Hematopoietic multipotent progenitor cell (in vitro differentiated cells): ENCODE data around the gene GRK2. TPM values are rescaled to one million over a fixed set of nuclear protein-coding genes. Genes with fewer than 3 reads are reported as not detected.
A peak's percentile ranks its signal among the peaks of the same experiment; 100 is the strongest.

ENCODE experiments used
- DNase-seq, 3 donors: peaks; one replicate each; pipeline ENCODE4 v3.0.0-alpha.2; 2011 to 2015; ENCODE audit warnings: low read depth in 2 of 3, low spot score in 2 of 3
- total RNA-seq: library from RNA; depleted of rRNA; stranded (reverse); fragments of >200 nt; gene quantifications from one replicate; pipeline ENCODE4 v1.2.3, GENCODE V29; 2012

The GRK2 gene
- total RNA-seq, 1 donor: 543 TPM

DNA sequence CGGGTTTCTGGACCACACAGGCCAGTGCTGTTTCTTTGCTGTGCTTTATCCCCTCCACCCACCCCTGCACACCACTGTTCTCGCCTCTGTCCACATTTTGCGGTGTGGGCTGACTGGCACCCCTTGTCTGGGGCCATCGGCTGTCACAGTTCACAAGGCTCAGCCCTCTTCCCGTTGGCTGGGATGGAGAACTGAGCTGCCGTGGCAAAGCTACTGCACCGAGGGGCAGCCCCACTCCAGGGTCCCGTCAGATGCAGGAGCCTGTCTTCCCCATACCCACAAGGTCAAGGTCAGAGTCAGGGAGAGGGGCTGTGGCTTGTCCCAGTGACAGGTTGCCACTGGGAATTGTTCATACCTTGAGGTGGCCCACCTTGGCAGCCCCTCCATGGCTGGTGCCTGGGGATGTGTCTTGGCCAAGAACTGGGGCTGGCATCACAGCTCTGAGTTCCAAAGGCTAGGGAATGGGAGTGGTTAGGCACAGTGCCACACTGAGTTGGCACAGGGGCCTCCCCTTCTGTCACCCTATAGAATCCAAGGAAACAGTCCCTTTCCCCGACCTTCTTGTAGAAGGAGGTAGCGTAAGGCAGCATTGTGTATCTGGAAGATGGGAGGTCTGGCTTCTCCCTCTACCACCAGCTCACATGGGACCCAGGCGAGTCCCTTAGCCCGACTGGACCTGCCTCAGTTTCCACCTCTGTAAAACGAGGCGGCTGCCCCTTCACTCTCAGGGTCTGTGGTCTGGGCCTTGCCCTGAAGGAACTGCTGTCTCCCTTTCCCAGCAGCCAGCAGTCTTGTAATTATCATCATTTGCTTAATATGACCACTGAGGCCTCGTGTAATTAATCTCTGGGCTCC lies 3.4 kb downstream of the GRK2 start:
- DNase-seq: no peak

DNA sequence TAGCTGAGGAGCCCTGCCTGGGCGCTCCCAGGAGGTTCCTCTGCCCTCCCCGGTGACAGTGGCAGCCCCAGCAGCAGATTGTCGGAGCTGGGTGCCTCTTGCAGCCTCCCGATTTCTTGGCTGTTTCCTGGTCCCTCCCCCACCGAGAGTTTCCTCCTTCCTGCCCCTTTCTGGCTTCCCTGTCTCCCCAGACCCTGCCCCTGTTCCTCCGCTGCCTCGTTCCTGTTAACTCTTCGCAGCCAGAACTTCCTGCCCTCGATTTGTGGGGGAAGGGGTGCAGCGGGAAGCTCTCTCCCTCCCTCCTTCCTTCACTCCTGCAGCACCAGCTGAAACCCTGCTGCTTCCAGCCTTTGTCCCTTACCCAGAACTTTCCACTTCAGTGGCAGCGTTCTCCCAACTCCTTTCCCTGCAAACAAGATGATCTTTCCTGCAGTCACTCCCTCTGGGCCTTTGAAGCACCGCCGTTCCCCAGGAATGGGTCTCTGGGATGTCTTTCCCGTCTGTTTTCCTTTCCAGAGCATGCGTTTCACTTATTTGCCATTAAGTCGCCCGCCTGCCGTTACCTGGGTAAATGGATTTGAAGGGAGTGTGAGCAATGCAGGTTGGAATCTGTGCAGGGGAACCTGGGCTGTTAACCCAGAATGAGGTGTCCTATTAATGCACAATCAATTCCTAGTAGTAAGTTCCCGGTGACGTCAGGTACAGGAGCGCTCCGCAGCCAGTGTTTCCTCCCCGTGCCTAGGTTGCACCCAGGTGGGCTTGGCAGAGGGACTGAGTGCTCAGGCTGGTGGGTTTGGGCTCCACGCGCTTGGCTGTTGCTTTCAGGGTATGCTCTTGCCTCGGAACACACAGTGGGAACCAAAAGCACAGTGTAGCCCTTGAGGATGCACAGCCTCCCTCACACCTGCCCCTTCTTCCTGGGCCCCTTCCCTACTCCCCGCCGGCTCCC lies 4.3 kb downstream of the GRK2 start:
- DNase-seq: no peak

DNA sequence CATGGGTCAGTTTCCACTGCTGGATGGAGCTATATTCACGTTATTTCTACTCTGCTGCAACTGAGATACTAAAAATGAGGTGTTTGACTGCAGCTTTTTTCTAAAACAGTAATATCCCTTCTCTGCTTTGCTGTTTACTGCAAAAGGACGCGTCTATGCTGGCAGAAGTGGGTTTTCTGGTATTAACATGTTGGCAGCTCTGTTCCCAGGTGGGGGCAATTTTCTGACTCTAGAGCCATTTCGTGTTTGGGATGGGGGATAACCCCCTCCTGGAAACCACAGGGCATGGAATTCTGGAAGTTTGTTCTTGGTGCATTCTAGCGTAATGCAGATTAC lies 4.9 kb downstream of the GRK2 start:
- DNase-seq: no peak

DNA sequence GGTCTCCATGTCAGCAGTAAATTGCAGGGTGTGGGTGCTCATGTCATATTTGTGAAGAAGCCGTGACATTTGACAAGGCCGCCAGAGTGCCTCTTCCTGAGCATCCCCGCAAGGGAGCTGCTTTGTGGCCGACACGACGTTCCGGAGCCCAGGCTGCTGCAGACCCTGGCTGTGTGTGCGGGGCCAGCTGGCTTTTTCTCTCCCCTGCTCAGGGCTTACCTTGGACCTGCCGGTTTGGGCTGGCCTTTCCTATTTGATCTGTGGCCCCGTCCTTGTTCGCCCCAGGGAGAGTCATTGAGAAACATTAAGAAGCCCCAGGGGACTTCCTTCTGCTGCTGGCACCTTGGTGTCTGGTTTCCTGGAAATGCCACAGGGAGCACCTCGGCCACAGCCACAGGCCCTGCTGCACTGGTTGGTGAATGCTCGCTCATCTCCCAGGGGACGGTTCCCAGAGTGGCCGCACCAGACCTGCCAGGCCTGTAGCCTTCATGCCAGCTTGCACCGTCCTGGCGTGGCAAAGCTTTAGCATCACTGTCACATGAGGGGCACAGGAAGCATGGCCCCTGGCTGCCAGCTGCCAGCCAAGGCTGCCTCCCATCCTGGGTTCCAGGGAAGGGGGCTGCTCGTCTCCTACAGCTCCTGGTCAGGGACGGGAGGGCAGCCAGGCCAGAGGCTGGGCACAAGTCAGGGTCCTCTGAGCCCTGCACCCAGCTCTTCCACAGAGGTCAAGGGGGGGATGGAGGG lies 5.4 kb downstream of the GRK2 start:
- DNase-seq: peak in 1 of 3 donors; percentile 60

DNA sequence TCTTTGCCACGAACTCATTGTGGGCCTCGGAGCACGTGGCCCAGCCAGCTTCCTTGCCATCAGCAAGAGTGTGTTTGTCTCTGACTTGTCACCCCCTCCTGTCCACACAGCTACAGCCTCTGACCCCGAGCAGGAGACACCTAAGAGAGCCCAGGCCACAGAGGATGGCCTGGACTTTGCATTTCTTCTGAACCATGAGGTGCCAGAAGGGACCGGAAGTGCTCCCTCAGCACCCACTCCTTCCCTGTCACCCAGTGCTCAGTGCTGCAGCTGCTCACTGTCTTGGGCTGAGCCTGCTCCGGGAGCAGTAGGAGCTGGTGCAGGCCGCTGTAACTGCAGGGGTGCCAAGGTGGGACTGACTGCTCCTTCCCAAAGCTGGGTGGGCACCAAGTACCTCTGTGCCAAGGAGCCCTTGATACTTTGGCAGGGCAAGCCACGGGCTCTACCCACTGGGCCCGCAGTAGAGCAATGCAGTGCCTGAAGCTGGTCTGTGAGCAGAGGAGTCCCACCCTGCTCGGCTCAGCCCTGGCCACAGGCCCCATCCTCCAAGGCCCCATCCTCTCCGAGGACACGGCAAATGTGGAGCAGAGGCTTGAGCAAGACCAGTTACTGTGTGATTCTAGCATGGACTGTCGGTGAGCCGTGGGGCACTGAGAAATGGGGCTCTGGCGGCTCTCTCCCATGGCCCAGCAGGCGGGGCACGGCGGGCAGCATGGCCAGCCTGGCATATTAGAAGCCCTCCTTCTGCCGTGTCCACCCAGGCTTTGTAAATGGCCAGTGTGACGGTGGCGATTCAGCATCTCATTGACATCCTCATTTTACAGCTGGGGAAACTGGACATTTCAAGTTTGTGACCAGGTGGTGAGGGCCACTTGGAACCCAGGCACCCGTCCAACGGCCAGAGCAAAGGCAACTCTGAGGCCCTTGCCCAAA lies 6.3 kb downstream of the GRK2 start:
- no peak for DNase-seq

DNA sequence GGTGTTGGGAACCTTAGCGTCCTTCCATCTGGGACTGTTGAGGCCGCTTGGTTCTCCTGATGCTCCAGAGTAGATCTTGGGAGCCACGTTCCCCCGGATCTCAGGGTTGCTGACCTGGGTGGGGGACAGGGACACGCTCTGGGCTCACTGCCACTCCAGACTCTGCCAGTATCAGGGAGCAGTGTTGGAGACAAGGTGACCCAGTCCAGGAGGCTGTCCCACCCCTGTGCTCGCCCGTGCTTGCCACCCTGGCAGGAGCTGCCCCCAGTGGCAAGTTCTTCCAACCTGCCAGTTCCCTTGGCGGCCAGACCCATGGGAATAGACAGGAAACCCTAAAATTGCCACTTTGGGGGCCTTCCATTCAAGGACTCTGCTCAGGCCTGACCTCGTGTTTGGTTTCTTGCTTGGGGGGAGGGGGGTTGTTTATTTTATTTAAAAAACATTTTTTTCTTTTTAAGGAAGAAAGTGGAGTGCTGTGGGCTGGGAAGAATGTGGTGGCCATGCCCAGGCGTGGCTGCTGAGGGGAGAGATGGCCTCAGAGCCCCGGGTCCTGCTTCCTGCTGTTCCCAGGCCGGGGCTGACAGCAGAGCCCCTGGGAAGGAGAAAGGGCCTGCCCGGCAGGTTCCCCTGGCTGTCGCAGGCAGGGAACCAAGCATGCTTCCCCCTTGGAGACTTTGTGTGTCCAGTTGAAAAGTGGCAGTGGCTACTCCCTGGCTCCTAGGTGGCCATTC lies 7.2 kb downstream of the GRK2 start:
- DNase-seq: no peak

DNA sequence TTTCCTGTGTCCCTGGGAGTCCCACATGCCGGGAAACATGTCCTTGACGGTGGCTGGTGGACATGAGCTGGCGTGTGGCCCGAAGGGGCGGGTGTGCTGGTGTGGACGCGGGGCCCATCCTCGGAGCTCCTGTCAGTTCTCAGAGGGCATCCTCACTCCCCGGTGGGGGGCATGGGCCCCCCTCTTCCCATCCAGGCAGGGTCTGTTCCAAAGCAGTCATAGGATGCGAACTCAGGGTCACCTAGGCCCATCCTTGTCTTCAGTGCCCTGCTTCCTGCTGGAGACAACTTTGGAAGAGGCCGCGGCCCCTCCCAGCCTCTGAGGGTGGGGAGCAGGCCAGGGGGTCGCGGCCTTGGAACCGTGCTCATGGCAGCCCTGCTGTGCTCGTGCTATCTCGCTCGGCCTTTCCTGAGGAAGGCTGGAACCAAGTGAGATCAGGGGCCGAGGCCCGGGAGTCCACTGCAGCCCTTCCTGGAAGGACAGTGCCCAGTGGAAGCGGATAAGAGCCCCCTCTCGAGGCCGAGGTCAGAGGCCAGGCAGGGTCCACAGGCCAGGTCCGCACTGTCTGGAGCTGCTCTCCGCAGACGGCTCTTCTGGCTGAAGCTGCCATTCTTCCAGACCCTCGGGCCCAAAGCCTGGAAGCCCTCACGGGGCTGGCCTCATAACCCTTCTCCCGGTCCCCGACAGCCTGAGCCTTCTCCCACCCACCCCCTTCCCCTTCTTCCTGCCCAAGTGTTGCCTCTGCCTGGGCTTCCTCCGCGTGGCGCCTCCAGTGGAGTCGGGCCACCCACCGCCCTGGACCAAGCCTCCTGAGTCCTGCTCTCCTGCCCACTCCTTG lies 8.7 kb downstream of the GRK2 start:
- no peak for DNase-seq

DNA sequence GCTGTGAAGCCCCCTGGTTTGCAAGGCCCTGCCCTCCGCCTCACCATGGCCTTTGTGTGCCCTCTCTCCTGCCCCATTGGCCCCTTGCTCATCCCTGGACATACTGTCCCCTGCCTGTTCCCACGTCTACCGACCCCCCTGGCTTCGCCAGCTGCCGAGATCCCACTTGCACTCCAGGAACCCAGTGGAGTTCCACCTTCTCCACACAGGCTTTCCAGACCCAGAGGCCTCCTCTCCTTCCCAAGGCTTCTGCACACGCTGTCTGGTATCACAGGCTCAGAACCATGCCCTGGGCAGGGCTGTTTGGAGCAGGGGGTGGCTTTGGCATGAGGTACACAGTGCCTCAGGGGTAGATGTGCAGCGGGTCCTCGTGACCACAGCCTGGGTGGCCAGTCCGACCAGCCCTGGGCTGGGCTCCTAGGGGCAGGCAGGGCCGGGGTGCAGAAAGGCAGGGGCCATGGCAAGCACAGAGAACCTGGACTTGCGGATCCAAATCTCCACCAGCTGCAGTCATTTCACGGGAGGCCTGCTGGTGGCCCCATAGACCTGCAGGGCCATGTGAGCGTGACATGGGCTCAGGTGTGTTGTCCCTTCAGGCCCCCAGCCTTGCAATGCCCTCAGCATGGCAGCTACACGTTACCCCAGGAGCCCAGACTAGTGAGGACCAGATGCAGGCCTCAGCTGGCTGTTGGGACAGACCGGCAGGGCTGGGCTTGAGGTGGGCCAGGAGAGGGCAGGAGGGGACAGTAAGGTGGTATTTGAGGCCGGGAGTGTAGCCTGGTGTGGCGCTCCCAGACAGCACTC lies 9.5 kb downstream of the GRK2 start:
- no peak for DNase-seq

DNA sequence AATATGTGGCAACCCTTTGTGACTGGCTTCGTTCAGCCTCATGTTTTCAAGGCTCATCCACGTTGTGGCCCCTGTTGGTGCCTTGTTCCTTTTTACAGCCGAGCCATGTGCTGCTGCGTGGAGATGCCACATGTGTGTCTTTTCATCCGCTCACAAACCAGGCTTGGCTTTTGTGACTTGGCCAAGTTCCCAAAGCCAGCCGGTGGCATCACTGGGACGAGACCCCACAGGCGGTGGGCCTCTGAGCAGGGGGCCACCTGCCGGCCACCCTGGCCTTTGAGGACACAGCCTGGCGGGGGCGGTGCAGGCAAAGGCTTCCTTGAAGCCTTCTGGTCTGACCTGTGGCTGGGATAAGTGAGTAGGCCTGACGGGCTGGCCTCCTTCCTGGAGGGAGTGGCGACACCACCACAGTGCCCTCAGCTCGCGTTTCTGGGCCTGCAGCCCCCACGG lies 10.5 kb downstream of the GRK2 start:
- DNase-seq: peak in 2 of 3 donors; percentile 91 to 97

DNA sequence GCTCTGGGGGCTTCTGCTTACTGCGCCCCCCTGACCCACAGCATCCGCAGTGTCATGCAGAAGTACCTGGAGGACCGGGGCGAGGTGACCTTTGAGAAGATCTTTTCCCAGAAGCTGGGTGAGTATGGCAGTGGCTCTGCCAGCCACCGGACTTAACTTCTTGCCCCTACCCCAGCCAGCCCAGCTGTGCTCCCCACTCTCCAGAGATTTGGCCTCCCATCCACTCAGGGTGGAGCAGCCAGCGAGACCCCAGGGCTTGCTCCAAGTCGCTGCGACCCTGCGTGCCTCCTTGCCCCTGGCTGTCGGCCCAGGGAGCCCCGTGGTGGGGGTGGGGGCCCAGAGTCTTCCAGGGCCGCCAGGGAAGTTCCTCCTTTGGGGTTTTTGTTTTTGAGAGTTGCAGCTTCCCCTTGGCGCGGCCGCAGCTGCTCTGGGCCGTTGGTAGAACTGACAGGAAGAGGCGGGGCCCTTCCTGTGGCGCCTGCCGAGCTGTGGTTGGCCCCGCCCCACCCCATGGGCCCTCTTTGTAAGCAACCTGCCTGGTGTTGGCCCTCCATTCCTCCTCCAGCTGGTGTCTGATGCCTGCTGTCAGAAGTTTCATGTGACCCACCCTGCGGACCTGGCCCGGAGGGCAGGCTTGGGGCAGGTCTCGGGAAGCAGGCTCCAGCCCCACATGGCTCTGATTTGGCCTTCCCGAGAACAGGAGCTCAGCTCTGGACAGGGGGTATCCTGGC lies 11.1 kb downstream of the GRK2 start:
- DNase-seq: peak; percentile 76 to 99 (median 99)

DNA sequence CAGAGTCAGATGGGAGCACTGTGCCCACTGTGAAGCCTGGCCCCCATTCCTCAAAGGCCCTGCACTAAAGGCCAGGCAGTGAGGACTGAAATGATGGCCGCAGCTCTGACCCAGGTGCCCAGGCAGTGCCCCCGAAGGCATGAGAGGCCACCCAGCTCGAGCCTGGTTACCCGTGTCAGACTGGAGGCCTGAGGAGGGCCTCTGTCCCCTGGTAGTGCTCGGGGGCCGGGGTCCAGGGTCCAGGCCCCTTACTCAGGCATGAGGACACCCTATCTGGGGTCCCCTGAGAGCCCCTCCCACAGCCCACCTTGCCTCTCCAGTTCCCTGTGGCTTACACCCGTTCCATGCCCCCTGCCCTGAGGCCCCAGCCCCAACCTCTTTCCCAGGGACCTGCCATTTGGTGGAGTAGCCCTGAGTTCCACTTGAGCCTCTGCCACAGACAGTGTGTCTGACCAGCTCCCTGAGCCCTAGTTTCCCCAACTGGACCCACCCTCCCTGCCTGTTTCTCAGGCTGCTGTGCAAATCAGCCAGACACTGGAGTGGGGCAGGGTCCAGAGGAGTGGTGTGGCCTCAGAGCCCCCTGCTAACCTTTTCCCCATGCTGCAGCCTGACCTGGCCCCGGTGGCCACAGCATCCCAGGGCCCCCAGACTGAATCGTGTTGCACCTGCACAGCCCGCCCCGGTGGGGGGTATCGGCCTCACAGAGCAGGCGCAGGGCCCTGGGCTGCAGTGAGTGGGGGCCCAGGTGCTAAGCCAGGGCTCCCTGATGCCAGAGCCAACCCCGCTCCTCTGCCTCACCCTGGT lies 12.1 kb downstream of the GRK2 start:
- no peak for DNase-seq

DNA sequence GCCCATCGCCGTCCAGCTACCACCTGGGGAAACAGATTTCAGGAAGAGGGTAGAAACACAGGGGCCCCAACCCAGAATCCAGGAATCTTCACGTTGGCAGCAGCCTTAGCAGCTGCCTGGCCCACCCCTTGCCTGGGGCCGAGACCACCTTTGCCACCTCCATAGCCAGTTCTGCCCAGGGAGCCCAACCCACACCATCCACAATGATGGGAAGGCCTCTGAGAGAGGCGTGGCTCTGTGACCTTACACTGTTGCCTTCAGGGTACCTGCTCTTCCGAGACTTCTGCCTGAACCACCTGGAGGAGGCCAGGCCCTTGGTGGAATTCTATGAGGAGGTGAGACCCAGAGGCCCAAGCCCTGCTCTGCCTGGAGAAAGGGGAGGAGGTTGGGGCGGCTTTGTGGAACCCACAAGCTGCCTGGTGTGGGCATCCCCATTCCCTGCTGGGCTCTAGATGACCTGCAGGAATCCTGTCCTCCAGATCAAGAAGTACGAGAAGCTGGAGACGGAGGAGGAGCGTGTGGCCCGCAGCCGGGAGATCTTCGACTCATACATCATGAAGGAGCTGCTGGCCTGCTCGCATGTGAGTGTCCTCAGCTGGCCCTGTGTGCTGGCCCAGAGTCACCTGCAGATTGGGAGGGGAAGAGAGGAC lies 12.8 kb downstream of the GRK2 start:
- DNase-seq: no peak

DNA sequence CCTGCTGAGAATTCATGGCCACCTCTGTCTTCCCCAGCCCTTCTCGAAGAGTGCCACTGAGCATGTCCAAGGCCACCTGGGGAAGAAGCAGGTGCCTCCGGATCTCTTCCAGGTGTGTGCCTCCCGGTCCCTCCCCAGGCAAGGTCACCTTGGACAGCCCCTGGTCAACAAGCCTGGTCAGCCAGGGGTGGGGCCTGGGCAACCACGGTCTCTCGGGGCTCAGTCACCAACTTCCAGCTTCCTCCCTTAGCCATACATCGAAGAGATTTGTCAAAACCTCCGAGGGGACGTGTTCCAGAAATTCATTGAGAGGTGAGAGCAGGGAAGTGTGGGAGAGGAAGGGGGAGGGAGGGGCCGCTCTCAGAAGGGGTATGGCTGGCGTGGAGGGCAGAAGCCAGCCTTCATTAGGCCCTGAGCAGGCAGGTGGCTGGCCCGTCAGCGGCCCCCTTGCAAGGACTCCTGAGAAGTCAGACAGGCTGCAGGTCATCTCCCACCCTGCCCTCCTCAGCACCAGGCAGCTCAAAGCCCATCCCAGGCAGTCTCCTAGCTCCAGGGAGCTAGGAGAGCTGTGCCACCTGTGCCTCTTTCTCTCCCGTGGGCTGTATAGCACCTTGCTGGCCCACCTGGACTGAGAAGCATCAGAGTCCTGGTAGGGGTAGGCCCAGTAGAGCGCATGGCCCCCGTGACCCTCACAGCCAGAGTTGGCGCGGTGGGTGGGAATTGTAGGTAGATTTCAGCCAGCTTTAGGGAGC lies 13.5 kb downstream of the GRK2 start:
- DNase-seq: no peak

DNA sequence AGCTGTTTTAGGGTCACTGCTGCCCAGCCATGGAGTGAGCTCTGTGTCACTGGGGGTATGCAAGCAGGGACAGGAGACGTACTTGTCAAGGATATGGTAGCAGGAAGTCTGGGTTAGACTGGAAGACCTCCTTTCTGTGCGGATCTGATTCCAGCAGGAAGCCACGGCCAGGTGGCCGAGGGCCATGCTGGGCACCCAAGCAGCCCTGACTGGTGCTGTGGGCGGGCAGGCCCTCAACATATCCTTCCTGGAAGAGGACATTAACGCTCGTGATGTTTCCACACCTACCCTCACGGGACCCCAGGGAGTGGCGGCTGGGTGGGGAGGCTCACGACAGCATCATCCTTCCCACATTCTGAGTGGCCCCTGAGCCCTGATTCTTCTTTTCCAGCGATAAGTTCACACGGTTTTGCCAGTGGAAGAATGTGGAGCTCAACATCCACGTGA lies 14.1 kb downstream of the GRK2 start:
- no peak for DNase-seq
